ENCODE results near the gene C22orf15. TPM values are rescaled to one million over a fixed set of nuclear protein-coding genes. Genes with fewer than 3 reads are reported as not detected.

C22orf15 gene
- total RNA-seq, 1 donor from 2014 or later, result 0.39 TPM

GRCh38 chr22:23772315-23772648, 9.5 kb downstream of the C22orf15 start:
- Mint-ChIP-seq H3K9me3 (ENCODE audit: unreplicated experiment) (no peaks in the 10 kb centered on the region), H3K4me3 (ENCODE audit: unreplicated experiment) (peak overlapping the region; percentile 73), H3K36me3 (ENCODE audit: low read depth, unreplicated experiment) (no peaks in the 10 kb centered on the region), H3K4me1 (ENCODE audit: low read depth, unreplicated experiment) (peaks cover 18% of the 10 kb centered on the region), H3K27ac (ENCODE audit: unreplicated experiment) (no peak overlapping the region), H3K27me3 (ENCODE audit: low read depth, unreplicated experiment) (peaks cover 12% of the 10 kb centered on the region)
- H3K36me3 ChIP-seq (ENCODE audit: insufficient read depth, low read length), result no peaks in the 10 kb centered on the region
- peak overlapping the region; percentile 69 for H3K9ac ChIP-seq (ENCODE audit: low read length)
- H3K27ac ChIP-seq (ENCODE audit: low read depth, low read length), result no peak overlapping the region
- H3K4me2 ChIP-seq (ENCODE audit: low read length), result peak overlapping the region; percentile 83
- FAIRE-seq (no peak), DNase-seq (ENCODE audit: low read depth) (no peak)
- H3K9me3 ChIP-seq (ENCODE audit: insufficient read depth, low read depth, low read length), result no peaks in the 10 kb centered on the region
- H4K20me1 ChIP-seq (ENCODE audit: insufficient read depth, low read length), result peaks cover 3% of the 10 kb centered on the region
- TF ChIP-seq CTCF (IDR thresholded peaks at IDR 0.05; ENCODE audit: insufficient read depth, low read depth, low read length) (no peak), EZH2 (IDR thresholded peaks at IDR 0.05; ENCODE audit: insufficient read depth, low read length) (no peak)
- no peaks in the 10 kb centered on the region for H3K27me3 ChIP-seq (ENCODE audit: insufficient read depth, low read length)
- peak overlapping the region; percentile 87 for H2AFZ ChIP-seq (ENCODE audit: low read depth, low read length)
- H3K79me2 ChIP-seq (ENCODE audit: insufficient read depth, low read length), result no peaks in the 10 kb centered on the region
- peak overlapping the region; percentile 49 for H3K4me3 ChIP-seq (ENCODE audit: insufficient read depth, low read depth, low read length)
- H3K4me1 ChIP-seq (ENCODE audit: insufficient read depth, low read length), result peaks cover 10% of the 10 kb centered on the region

- H3K4me2 ChIP-seq (ENCODE audit: low read length), result peak within 1 kb of the TSS; percentile 83
- FAIRE-seq (no peak), DNase-seq (ENCODE audit: low read depth) (no peak)
- H3K27me3 ChIP-seq (ENCODE audit: insufficient read depth, low read length), result no peaks in the 10 kb centered on the region
- H3K9ac ChIP-seq (ENCODE audit: low read length), result peak within 1 kb of the TSS; percentile 69
- H3K9me3 Mint-ChIP-seq (ENCODE audit: unreplicated experiment), result no peaks in the 10 kb centered on the region
- peak within 1 kb of the TSS; percentile 49 for H3K4me3 ChIP-seq (ENCODE audit: insufficient read depth, low read depth, low read length)
- H3K36me3 ChIP-seq (ENCODE audit: insufficient read depth, low read length), result no peaks in the 10 kb centered on the region
- H3K27ac Mint-ChIP-seq (ENCODE audit: unreplicated experiment), result peak within 1 kb of the TSS; percentile 42
- H3K4me1 Mint-ChIP-seq (ENCODE audit: low read depth, unreplicated experiment), result peaks cover 18% of the 10 kb centered on the region
- TF ChIP-seq CTCF (IDR thresholded peaks at IDR 0.05; ENCODE audit: insufficient read depth, low read depth, low read length), result no peak
- TF ChIP-seq EZH2 (IDR thresholded peaks at IDR 0.05; ENCODE audit: insufficient read depth, low read length), result no peak
- H3K36me3 Mint-ChIP-seq (ENCODE audit: low read depth, unreplicated experiment), result no peaks in the 10 kb centered on the region
- H3K4me1 ChIP-seq (ENCODE audit: insufficient read depth, low read length), result peaks cover 10% of the 10 kb centered on the region
- H3K79me2 ChIP-seq (ENCODE audit: insufficient read depth, low read length), result no peaks in the 10 kb centered on the region
- no peaks in the 10 kb centered on the region for H3K9me3 ChIP-seq (ENCODE audit: insufficient read depth, low read depth, low read length)
- H3K27ac ChIP-seq (ENCODE audit: low read depth, low read length), result no peak within 1 kb of the TSS
- H2AFZ ChIP-seq (ENCODE audit: low read depth, low read length), result peak within 1 kb of the TSS; percentile 87
- peaks cover 3% of the 10 kb centered on the region for H4K20me1 ChIP-seq (ENCODE audit: insufficient read depth, low read length)
- peaks cover 16% of the 10 kb centered on the region for H3K27me3 Mint-ChIP-seq (ENCODE audit: low read depth, unreplicated experiment)
- H3K4me3 Mint-ChIP-seq (ENCODE audit: unreplicated experiment), result peak within 1 kb of the TSS; percentile 73
Measured at GRCh38 chr22:23772649-23773473, 10.1 kb downstream of the C22orf15 start, which contains the start of gene MMP11. TSS of gene MMP11 (plus strand) at chr22:23772849. CDS start at chr22:23772871, 22 bp downstream.
